Panc1 (cell line): ENCODE data around the gene OAF. TPM values are rescaled to one million over a fixed set of nuclear protein-coding genes. Genes with fewer than 3 reads are reported as not detected.

ENCODE experiments used
- ATAC-seq: fragments of 200-7000 bp; cut with Tn5 transposase; 2 replicates; pipeline ENCODE4 v1.9.1; 2020; ENCODE audit warnings: mild to moderate bottlenecking, moderate library complexity
- BruUV-seq: library from RNA; stranded (reverse); fragments of 400-500 nt; replicated peaks from 2 replicates; lab custom pipeline; 2021; lab: Mats Ljungman, UMichigan
- CTCF ChIA-PET: fragments of 300-600 bp; sonication (Branson Sonifier 250); formaldehyde crosslinking; loops from one replicate; lab custom pipeline; 2022; ENCODE audit warnings: antibody characterized with exemption; lab: Charles Lee
- POLR2A ChIA-PET: fragments of 300-600 bp; sonication (Branson Sonifier 250); formaldehyde crosslinking; loops from one replicate; lab custom pipeline; 2022; ENCODE audit warnings: antibody characterized with exemption; lab: Charles Lee
- DNase-seq: peaks from one replicate; pipeline ENCODE4 v3.0.0-alpha.2; 2010; ENCODE audit warnings: low read depth, low spot score
- H3K27ac ChIP-seq: 2 replicates; pipeline ENCODE4 v1.5.1; 2011; ENCODE audit warnings: mild to moderate bottlenecking, low read length, inconsistent platforms
- H3K27me3 ChIP-seq: fragments of 200-500 bp; sonication (Bioruptor generic); 2 replicates; pipeline ENCODE4 v1.6.0; 2014; ENCODE audit warnings: low read length, inconsistent platforms; ENCODE audit not compliant: control insufficient read depth, insufficient read depth
- H3K36me3 ChIP-seq: fragments of 200-500 bp; sonication (Bioruptor generic); 2 replicates; pipeline ENCODE4 v1.5.1; 2014; ENCODE audit warnings: inconsistent platforms, mild to moderate bottlenecking, low read length, moderate library complexity; ENCODE audit not compliant: control insufficient read depth, insufficient read depth
- H3K4me1 ChIP-seq: 2 replicates; pipeline ENCODE4 v1.5.1; 2011; ENCODE audit warnings: inconsistent platforms, mild to moderate bottlenecking, low read length, moderate library complexity; ENCODE audit not compliant: control insufficient read depth, insufficient read depth
- H3K4me3 ChIP-seq, 2 experiments: 2 replicates each; pipeline ENCODE4 v1.5.1; 2011 to 2012; ENCODE audit warnings: low read depth in 2 of 2, low read length in 2 of 2, mild to moderate bottlenecking in 2 of 2, inconsistent platforms in 1 of 2, moderate library complexity in 1 of 2
- H3K9me3 ChIP-seq: fragments of 200-500 bp; sonication (Bioruptor generic); 2 replicates; pipeline ENCODE4 v1.5.1; 2014; ENCODE audit warnings: low read depth, mild to moderate bottlenecking, inconsistent platforms, low read length, moderate library complexity; ENCODE audit not compliant: control insufficient read depth, insufficient read depth
- CTCF ChIP-seq: fragments of 450-650 bp; IDR thresholded peaks from 2 replicates; pipeline ENCODE4 v1.5.1; 2017; ENCODE audit warnings: mild to moderate bottlenecking
- POLR2AphosphoS5 ChIP-seq: IDR thresholded peaks from 2 replicates; pipeline ENCODE4 v1.6.1; 2012; ENCODE audit warnings: mild to moderate bottlenecking, low read depth, low read length, moderate library complexity
- REST ChIP-seq, 2 experiments: IDR thresholded peaks; 2 replicates each; pipeline ENCODE4 v1.6.1; 2011 to 2012; ENCODE audit warnings: low read depth in 2 of 2, control low read depth in 1 of 2, low read length in 1 of 2, mild to moderate bottlenecking in 1 of 2, moderate library complexity in 1 of 2; ENCODE audit not compliant: insufficient read depth in 1 of 2
- SIN3A ChIP-seq: IDR thresholded peaks from 2 replicates; pipeline ENCODE4 v1.6.1; 2012; ENCODE audit warnings: low read depth, mild to moderate bottlenecking, low read length, moderate library complexity, borderline replicate concordance; ENCODE audit not compliant: insufficient read depth
- TCF7L2 ChIP-seq: IDR thresholded peaks from 2 replicates; pipeline ENCODE4 v1.6.1; 2011; ENCODE audit warnings: mild to moderate bottlenecking, low read depth, low read length, inconsistent platforms
- in situ Hi-C: cut with HindIII; loops from 2 replicates; pipeline ENCODE4 v1.10.0; 2016; ENCODE audit warnings: low sequenced_read_pairs, low pct_unique_long_range_greater_than_20kb
- intact Hi-C: fragments of 100-400 bp; cut with micrococcal nuclease; formaldehyde crosslinking; loops from one replicate; pipeline ENCODE4 v1.10.0; 2022; ENCODE audit not compliant: unreplicated experiment
- total RNA-seq: library from RNA; stranded (reverse); gene quantifications from one replicate; pipeline ENCODE4 v1.2.1, GENCODE V29; 2021; ENCODE audit not compliant: unreplicated experiment

OAF gene
- total RNA-seq, 1 experiment from 2014 or later, result 13.7 TPM

GRCh38 chr11:120197977-120198376, 12.9 kb upstream of the OAF start:
- in situ Hi-C loops (no loop called here), intact Hi-C loops (no loop called here)
- ATAC-seq, result no peak
- Histone ChIP-seq H3K36me3 (no peaks in the 10 kb centered on the region), H3K9me3 (no peaks in the 10 kb centered on the region), H3K27me3 (peaks cover 6% of the 10 kb centered on the region; the same call in 1 of the 2 replicates), H3K4me1 (no peaks in the 10 kb centered on the region), H3K27ac (no peak overlapping the region), H3K4me3 (no peak overlapping the region)
- no peak for TF ChIP-seq CTCF
- no peak for TF ChIP-seq POLR2AphosphoS5
- no TSS peak for BruUV-seq
- ChIA-PET CTCF (no interaction called here), POLR2A (no interaction called here)
- DNase-seq, result no peak

GRCh38 chr11:120198403-120198786, 12.4 kb upstream of the OAF start:
- no peaks in the 10 kb centered on the region for H3K9me3 ChIP-seq
- CTCF ChIA-PET, result no interaction called here
- BruUV-seq, result no TSS peak
- no peaks in the 10 kb centered on the region for H3K4me1 ChIP-seq
- ATAC-seq (no peak), DNase-seq (no peak)
- POLR2A ChIA-PET, result no interaction called here
- in situ Hi-C loops (no loop called here), intact Hi-C loops (no loop called here)
- H3K4me3 ChIP-seq, result no peak overlapping the region
- H3K27me3 ChIP-seq, result peaks cover 6% of the 10 kb centered on the region; the same call in 1 of the 2 replicates
- TF ChIP-seq SIN3A (no peak), CTCF (no peak), REST (IDR thresholded peaks at IDR 0.05; ENCODE audit: insufficient read depth in 1 of 2, low read depth in 2 of 2, low read length in 1 of 2) (no peak), POLR2AphosphoS5 (no peak), TCF7L2 (no peak)
- H3K36me3 ChIP-seq, result no peaks in the 10 kb centered on the region
- H3K27ac ChIP-seq, result no peak overlapping the region
